Endothelial cell (in vitro differentiated cells): ENCODE results near the gene FAM124B. TPM values are rescaled to one million over a fixed set of nuclear protein-coding genes. Genes with fewer than 3 reads are reported as not detected.

Source experiments
- DNase-seq: peaks from one replicate; pipeline ENCODE4 v3.0.0; 2021; ENCODE audit warnings: low spot score
- H3K27ac Mint-ChIP-seq: one replicate; pipeline ENCODE4 v1.8.0; 2021; ENCODE audit warnings: mixed read lengths, inconsistent platforms; ENCODE audit not compliant: unreplicated experiment
- H3K27me3 Mint-ChIP-seq: one replicate; pipeline ENCODE4 v1.8.0; 2021; ENCODE audit warnings: mild to moderate bottlenecking, moderate library complexity, mixed read lengths, inconsistent platforms; ENCODE audit not compliant: unreplicated experiment
- H3K36me3 Mint-ChIP-seq: one replicate; pipeline ENCODE4 v1.8.0; 2021; ENCODE audit warnings: mild to moderate bottlenecking, low read depth, mixed read lengths, inconsistent platforms; ENCODE audit not compliant: unreplicated experiment
- H3K4me1 Mint-ChIP-seq: one replicate; pipeline ENCODE4 v1.8.0; 2021; ENCODE audit warnings: mild to moderate bottlenecking, mixed read lengths, inconsistent platforms; ENCODE audit not compliant: unreplicated experiment
- H3K4me3 Mint-ChIP-seq: one replicate; pipeline ENCODE4 v1.8.0; 2021; ENCODE audit warnings: mild to moderate bottlenecking, mixed read lengths, inconsistent platforms; ENCODE audit not compliant: unreplicated experiment
- H3K9me3 Mint-ChIP-seq: one replicate; pipeline ENCODE4 v1.8.0; 2021; ENCODE audit warnings: mixed read lengths, inconsistent platforms; ENCODE audit not compliant: unreplicated experiment
- CTCF ChIP-seq: fragments of 200-600 bp; sonication (generic); IDR thresholded peaks from one replicate; pipeline ENCODE4 v1.5.0; 2021; ENCODE audit warnings: antibody characterized with exemption; ENCODE audit not compliant: unreplicated experiment
- total RNA-seq: library from RNA; stranded (reverse); fragmentation: NEBNext Ultra II Directional; extraction: Animal tissue kit (Norgen Biotek cat#: 25700); gene quantifications from one replicate; pipeline ENCODE4 v1.2.1, GENCODE V29; 2021; ENCODE audit not compliant: unreplicated experiment

The FAM124B gene
- total RNA-seq, 1 donor from 2014 or later, result 269 TPM

GRCh38 chr2:224347176-224348051, 54.5 kb downstream of the FAM124B start:
- no peak overlapping the region for H3K27ac Mint-ChIP-seq
- DNase-seq, result no peak
- H3K27me3 Mint-ChIP-seq, result no peaks in the 10 kb centered on the region
- no peak for TF ChIP-seq CTCF
- no peaks in the 10 kb centered on the region for H3K4me1 Mint-ChIP-seq
- H3K9me3 Mint-ChIP-seq, result no peaks in the 10 kb centered on the region
- H3K4me3 Mint-ChIP-seq, result no peak overlapping the region
- peaks cover 3% of the 10 kb centered on the region for H3K36me3 Mint-ChIP-seq

- no peak for DNase-seq
- TF ChIP-seq CTCF, result no peak
- Mint-ChIP-seq H3K4me3 (no peak overlapping the region), H3K27me3 (no peaks in the 10 kb centered on the region), H3K9me3 (no peaks in the 10 kb centered on the region), H3K27ac (no peak overlapping the region), H3K4me1 (no peaks in the 10 kb centered on the region), H3K36me3 (peaks cover 3% of the 10 kb centered on the region)
These were observed 56.4 kb downstream of the FAM124B start for GRCh38 chr2:224345492-224345891.

GRCh38 chr2:224343226-224343625, 58.7 kb downstream of the FAM124B start:
- H3K4me1 Mint-ChIP-seq, result no peaks in the 10 kb centered on the region
- no peak overlapping the region for H3K27ac Mint-ChIP-seq
- no peak for TF ChIP-seq CTCF
- H3K4me3 Mint-ChIP-seq, result no peak overlapping the region
- H3K9me3 Mint-ChIP-seq, result no peaks in the 10 kb centered on the region
- DNase-seq, result no peak
- H3K27me3 Mint-ChIP-seq, result no peaks in the 10 kb centered on the region
- peaks cover 3% of the 10 kb centered on the region for H3K36me3 Mint-ChIP-seq

- Mint-ChIP-seq H3K27ac (no peak overlapping the region), H3K27me3 (no peaks in the 10 kb centered on the region), H3K4me3 (no peak overlapping the region), H3K36me3 (no peaks in the 10 kb centered on the region), H3K4me1 (no peaks in the 10 kb centered on the region), H3K9me3 (no peaks in the 10 kb centered on the region)
- DNase-seq, result no peak
- TF ChIP-seq CTCF, result no peak
These were observed 65.9 kb downstream of the FAM124B start for GRCh38 chr2:224335991-224336390.

- H3K4me1 Mint-ChIP-seq, result no peaks in the 10 kb centered on the region
- H3K4me3 Mint-ChIP-seq, result no peak overlapping the region
- DNase-seq, result no peak
- no peaks in the 10 kb centered on the region for H3K9me3 Mint-ChIP-seq
- no peak for TF ChIP-seq CTCF
- no peak overlapping the region for H3K27ac Mint-ChIP-seq
- no peaks in the 10 kb centered on the region for H3K27me3 Mint-ChIP-seq
- no peaks in the 10 kb centered on the region for H3K36me3 Mint-ChIP-seq
These were observed 67.2 kb downstream of the FAM124B start for GRCh38 chr2:224334726-224335125.
